ENCODE measurements around the gene NFATC4.

DNA sequence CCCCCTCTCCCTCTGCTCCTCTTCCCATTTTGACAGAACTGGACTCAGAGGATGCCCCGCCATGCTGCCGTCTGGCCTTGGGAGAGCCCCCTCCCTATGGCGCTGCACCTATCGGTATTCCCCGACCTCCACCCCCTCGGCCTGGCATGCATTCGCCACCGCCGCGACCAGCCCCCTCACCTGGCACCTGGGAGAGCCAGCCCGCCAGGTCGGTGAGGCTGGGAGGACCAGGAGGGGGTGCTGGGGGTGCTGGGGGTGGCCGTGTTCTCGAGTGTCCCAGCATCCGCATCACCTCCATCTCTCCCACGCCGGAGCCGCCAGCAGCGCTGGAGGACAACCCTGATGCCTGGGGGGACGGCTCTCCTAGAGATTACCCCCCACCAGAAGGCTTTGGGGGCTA is 1.5 kb downstream of the NFATC4 start:
- TF ChIP-seq, protein P1, sequence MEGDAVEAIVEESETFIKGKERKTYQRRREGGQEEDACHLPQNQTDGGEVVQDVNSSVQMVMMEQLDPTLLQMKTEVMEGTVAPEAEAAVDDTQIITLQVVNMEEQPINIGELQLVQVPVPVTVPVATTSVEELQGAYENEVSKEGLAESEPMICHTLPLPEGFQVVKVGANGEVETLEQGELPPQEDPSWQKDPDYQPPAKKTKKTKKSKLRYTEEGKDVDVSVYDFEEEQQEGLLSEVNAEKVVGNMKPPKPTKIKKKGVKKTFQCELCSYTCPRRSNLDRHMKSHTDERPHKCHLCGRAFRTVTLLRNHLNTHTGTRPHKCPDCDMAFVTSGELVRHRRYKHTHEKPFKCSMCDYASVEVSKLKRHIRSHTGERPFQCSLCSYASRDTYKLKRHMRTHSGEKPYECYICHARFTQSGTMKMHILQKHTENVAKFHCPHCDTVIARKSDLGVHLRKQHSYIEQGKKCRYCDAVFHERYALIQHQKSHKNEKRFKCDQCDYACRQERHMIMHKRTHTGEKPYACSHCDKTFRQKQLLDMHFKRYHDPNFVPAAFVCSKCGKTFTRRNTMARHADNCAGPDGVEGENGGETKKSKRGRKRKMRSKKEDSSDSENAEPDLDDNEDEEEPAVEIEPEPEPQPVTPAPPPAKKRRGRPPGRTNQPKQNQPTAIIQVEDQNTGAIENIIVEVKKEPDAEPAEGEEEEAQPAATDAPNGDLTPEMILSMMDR (IDR thresholded peaks at IDR 0.05 in 2 of 3, conservative IDR thresholded peaks at IDR 0.05 in 1 of 3; ENCODE audit: control insufficient read depth in 2 of 3, extremely low read depth in 1 of 3, insufficient read depth in 1 of 3, low read depth in 3 of 3, low read length in 3 of 3) = no peak
- TF ChIP-seq, protein P2, sequence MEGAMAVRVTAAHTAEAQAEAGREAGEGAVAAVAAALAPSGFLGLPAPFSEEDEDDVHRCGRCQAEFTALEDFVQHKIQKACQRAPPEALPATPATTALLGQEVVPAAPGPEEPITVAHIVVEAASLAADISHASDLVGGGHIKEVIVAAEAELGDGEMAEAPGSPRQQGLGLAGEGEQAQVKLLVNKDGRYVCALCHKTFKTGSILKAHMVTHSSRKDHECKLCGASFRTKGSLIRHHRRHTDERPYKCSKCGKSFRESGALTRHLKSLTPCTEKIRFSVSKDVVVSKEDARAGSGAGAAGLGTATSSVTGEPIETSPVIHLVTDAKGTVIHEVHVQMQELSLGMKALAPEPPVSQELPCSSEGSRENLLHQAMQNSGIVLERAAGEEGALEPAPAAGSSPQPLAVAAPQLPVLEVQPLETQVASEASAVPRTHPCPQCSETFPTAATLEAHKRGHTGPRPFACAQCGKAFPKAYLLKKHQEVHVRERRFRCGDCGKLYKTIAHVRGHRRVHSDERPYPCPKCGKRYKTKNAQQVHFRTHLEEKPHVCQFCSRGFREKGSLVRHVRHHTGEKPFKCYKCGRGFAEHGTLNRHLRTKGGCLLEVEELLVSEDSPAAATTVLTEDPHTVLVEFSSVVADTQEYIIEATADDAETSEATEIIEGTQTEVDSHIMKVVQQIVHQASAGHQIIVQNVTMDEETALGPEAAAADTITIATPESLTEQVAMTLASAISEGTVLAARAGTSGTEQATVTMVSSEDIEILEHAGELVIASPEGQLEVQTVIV (IDR thresholded peaks at IDR 0.05; ENCODE audit: borderline replicate concordance, partially characterized antibody) = no peak
- TF ChIP-seq CHD1 (IDR thresholded peaks at IDR 0.05; ENCODE audit: low read depth, low read length) = no peak
- TF ChIP-seq ZNF384 (IDR thresholded peaks at IDR 0.05; ENCODE audit: borderline replicate concordance, low read depth, low read length) = no peak
- no peak for TF ChIP-seq JUND (IDR thresholded peaks at IDR 0.05; ENCODE audit: low read depth, low read length)
- TF ChIP-seq STAT1 (conservative IDR thresholded peaks at IDR 0.05) = no peak
- no peak for TF ChIP-seq CBX5 (IDR thresholded peaks at IDR 0.05; ENCODE audit: low read depth)
- TF ChIP-seq MEF2A (IDR thresholded peaks at IDR 0.05; ENCODE audit: insufficient read depth, low read depth, low read length) = no peak
- no peak for TF ChIP-seq SP1 (IDR thresholded peaks at IDR 0.05; ENCODE audit: low read depth, low read length)
- no peak for TF ChIP-seq ATF7 (IDR thresholded peaks at IDR 0.05; ENCODE audit: low read depth)
- TF ChIP-seq, protein P3, sequence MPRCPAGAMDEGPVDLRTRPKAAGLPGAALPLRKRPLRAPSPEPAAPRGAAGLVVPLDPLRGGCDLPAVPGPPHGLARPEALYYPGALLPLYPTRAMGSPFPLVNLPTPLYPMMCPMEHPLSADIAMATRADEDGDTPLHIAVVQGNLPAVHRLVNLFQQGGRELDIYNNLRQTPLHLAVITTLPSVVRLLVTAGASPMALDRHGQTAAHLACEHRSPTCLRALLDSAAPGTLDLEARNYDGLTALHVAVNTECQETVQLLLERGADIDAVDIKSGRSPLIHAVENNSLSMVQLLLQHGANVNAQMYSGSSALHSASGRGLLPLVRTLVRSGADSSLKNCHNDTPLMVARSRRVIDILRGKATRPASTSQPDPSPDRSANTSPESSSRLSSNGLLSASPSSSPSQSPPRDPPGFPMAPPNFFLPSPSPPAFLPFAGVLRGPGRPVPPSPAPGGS (IDR thresholded peaks at IDR 0.05; ENCODE audit: borderline replicate concordance, insufficient read depth, low read depth, low read length, poor library complexity, severe bottlenecking) = no peak
- no peak for TF ChIP-seq NRF1 (conservative IDR thresholded peaks at IDR 0.05; ENCODE audit: low read depth, low read length)
- no peak for TF ChIP-seq POLR2A (IDR thresholded peaks at IDR 0.05; ENCODE audit: low read depth, low read length)
